ENCODE results near the gene ARHGEF16. TPM values are rescaled to one million over a fixed set of nuclear protein-coding genes. Genes with fewer than 3 reads are reported as not detected.

ARHGEF16 gene
- total and polyA plus RNA-seq, 2 experiments from 2014 or later: not detected

GRCh38 chr1:3455670-3456448, 1.4 kb downstream of the ARHGEF16 start:
- TF ChIP-seq EZH2phosphoT487 (IDR thresholded peaks at IDR 0.05; ENCODE audit: insufficient read depth, low read depth) (no peak), EZH2 (IDR thresholded peaks at IDR 0.05; ENCODE audit: insufficient read depth, poor library complexity, severe bottlenecking) (no peak)
- Histone ChIP-seq H3K27me3 (replicated peaks; ENCODE audit: insufficient read depth) (peaks cover 32% of the 10 kb centered on the region), H3K9me2 (ENCODE audit: insufficient read depth) (no peaks in the 10 kb centered on the region), H3K27ac (no peak overlapping the region), H3K9me3 (ENCODE audit: low read depth) (no peaks in the 10 kb centered on the region), H3K4me2 (ENCODE audit: unreplicated experiment) (no peak overlapping the region), H3F3A (ENCODE audit: insufficient read depth) (no peaks in the 10 kb centered on the region), H3K4me3 (no peak overlapping the region), H3K36me3 (ENCODE audit: low read depth) (no peaks in the 10 kb centered on the region), H2AFZ (no peak overlapping the region), H3K9ac (no peak overlapping the region), H3K79me2 (ENCODE audit: insufficient read depth) (no peaks in the 10 kb centered on the region), H4K20me1 (ENCODE audit: insufficient read depth) (no peaks in the 10 kb centered on the region), H3K4me1 (ENCODE audit: insufficient read depth) (no peaks in the 10 kb centered on the region)
- 86% methylated on average over 17 to 18 of the region's 18 CpGs for WGBS, 2 experiments (ENCODE audit: low coverage in 1 of 2, low lambda C conversion rate in 2 of 2, missing lambda C conversion rate in 2 of 2)
- in situ Hi-C loops (cut with MboI): no loop called here
- DNase-seq: no peak

GRCh38 chr1:3456449-3456963, 2.0 kb downstream of the ARHGEF16 start:
- no peak overlapping the region for H2AFZ ChIP-seq
- H3K4me1 ChIP-seq (ENCODE audit: insufficient read depth): no peaks in the 10 kb centered on the region
- no peak overlapping the region for H3K4me3 ChIP-seq
- H3K27ac ChIP-seq: no peak overlapping the region
- H3K79me2 ChIP-seq (ENCODE audit: insufficient read depth): no peaks in the 10 kb centered on the region
- in situ Hi-C loops (cut with MboI): no loop called here
- no peak for TF ChIP-seq EZH2phosphoT487 (IDR thresholded peaks at IDR 0.05; ENCODE audit: insufficient read depth, low read depth)
- TF ChIP-seq EZH2 (IDR thresholded peaks at IDR 0.05; ENCODE audit: insufficient read depth, poor library complexity, severe bottlenecking): no peak
- H3K27me3 ChIP-seq (replicated peaks; ENCODE audit: insufficient read depth): peaks cover 26% of the 10 kb centered on the region
- no peak for DNase-seq
- 87 to 88% methylated on average over 12 of the region's 12 CpGs for WGBS, 2 experiments (ENCODE audit: low coverage in 1 of 2, low lambda C conversion rate in 2 of 2, missing lambda C conversion rate in 2 of 2)
- no peaks in the 10 kb centered on the region for H4K20me1 ChIP-seq (ENCODE audit: insufficient read depth)
- no peaks in the 10 kb centered on the region for H3F3A ChIP-seq (ENCODE audit: insufficient read depth)
- no peak overlapping the region for H3K9ac ChIP-seq
- no peak overlapping the region for H3K4me2 ChIP-seq (ENCODE audit: unreplicated experiment)
- H3K9me2 ChIP-seq (ENCODE audit: insufficient read depth): no peaks in the 10 kb centered on the region
- H3K36me3 ChIP-seq (ENCODE audit: low read depth): no peaks in the 10 kb centered on the region
- no peaks in the 10 kb centered on the region for H3K9me3 ChIP-seq (ENCODE audit: low read depth)

DNA sequence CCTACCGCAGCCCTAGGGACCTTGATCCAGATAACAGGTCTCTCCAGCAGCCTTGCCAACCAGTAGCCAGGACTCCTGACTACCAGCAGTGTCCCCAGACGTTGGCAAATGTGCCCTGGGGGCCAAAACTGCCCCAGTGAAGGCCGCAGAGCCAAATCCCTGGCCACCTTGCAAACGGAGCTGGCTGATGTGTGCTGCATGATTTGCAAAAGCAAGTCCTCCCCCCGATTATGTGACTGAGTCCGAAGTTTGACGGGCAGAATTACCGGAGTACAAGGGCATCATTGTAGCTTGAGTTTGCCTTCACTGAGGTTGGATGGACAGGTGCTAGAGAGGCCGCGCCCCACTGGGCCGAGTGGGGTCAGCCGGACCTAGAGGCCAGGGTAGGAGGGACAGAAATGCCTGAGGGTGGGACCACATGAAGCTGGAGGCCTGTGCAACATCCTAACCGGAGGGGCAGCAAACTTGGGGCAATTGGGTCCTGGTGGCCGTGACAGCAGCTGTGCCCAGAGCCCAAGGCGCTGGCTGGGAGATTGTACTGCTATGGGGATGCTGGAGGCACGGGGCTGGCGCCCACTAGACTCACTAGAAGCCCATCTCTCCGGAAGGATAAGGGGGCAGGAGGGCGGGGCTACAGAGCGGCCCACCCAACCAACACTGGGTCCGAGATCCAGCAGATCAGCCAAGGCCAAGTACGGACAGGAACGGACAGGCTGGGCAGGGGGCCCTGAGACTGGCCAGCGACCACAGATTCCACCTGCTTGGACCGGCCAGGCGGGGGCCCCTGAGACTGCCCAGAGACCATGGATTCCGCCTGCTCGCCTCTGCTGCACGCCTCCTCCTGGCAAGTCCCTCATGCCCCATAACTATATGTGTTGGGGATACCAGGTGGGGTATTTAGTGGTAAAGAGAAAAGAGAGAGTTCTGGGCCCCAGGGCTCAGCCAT, 2.8 kb downstream of the ARHGEF16 start:
- no peak for DNase-seq
- no peaks in the 10 kb centered on the region for H3K36me3 ChIP-seq (ENCODE audit: low read depth)
- no peaks in the 10 kb centered on the region for H3K4me1 ChIP-seq (ENCODE audit: insufficient read depth)
- peaks cover 26% of the 10 kb centered on the region for H3K27me3 ChIP-seq (replicated peaks; ENCODE audit: insufficient read depth)
- H3K79me2 ChIP-seq (ENCODE audit: insufficient read depth): no peaks in the 10 kb centered on the region
- no peak overlapping the region for H3K9ac ChIP-seq
- no peak for TF ChIP-seq EZH2 (IDR thresholded peaks at IDR 0.05; ENCODE audit: insufficient read depth, poor library complexity, severe bottlenecking)
- no peak for TF ChIP-seq EZH2phosphoT487 (IDR thresholded peaks at IDR 0.05; ENCODE audit: insufficient read depth, low read depth)
- in situ Hi-C loops (cut with MboI): no loop called here
- H3K27ac ChIP-seq: no peak overlapping the region
- no peak overlapping the region for H3K4me2 ChIP-seq (ENCODE audit: unreplicated experiment)
- 82 to 85% methylated on average over 27 to 29 of the region's 29 CpGs for WGBS, 2 experiments (ENCODE audit: low coverage in 1 of 2, low lambda C conversion rate in 2 of 2, missing lambda C conversion rate in 2 of 2)
- H2AFZ ChIP-seq: no peak overlapping the region
- no peak overlapping the region for H3K4me3 ChIP-seq
- H3K9me3 ChIP-seq (ENCODE audit: low read depth): no peaks in the 10 kb centered on the region
- H3F3A ChIP-seq (ENCODE audit: insufficient read depth): no peaks in the 10 kb centered on the region
- no peaks in the 10 kb centered on the region for H3K9me2 ChIP-seq (ENCODE audit: insufficient read depth)
- no peaks in the 10 kb centered on the region for H4K20me1 ChIP-seq (ENCODE audit: insufficient read depth)

Measured in GM23248 (cell line).